Sigmoid colon (tissue), 4 donors: ENCODE results near the gene STRADA.

Experiments used
- CTCF ChIP-seq, 4 experiments: fragments of 450-650 bp in 3 of 4; fragments of 200-600 bp in 1 of 4; IDR thresholded peaks; one replicate each; pipeline ENCODE4 v1.5.1; 2016 to 2019; ENCODE audit warnings: antibody characterized with exemption in 4 of 4, mild to moderate bottlenecking in 3 of 4, moderate library complexity in 2 of 4
- EP300 ChIP-seq, 4 donors: sonication (generic); formaldehyde crosslinking; IDR thresholded peaks; one replicate each; pipeline ENCODE4 v1.6.1; 2017; ENCODE audit warnings: antibody characterized with exemption in 4 of 4
- POLR2A ChIP-seq, 2 donors: fragments of 450-650 bp; IDR thresholded peaks; one replicate each; pipeline ENCODE4 v1.6.1; 2016; ENCODE audit warnings: antibody characterized with exemption in 2 of 2, mild to moderate bottlenecking in 2 of 2, moderate library complexity in 2 of 2
- POLR2AphosphoS5 ChIP-seq, 4 donors: sonication (generic); formaldehyde crosslinking; IDR thresholded peaks; one replicate each; pipeline ENCODE4 v1.6.1; 2017; ENCODE audit warnings: antibody characterized with exemption in 4 of 4

- TF ChIP-seq CTCF (IDR thresholded peaks at IDR 0.05) (no peak), POLR2A (IDR thresholded peaks at IDR 0.05) (no peak), EP300 (IDR thresholded peaks at IDR 0.05) (no peak), POLR2AphosphoS5 (IDR thresholded peaks at IDR 0.05) (no peak)
These were observed 38.9 kb downstream of the STRADA start for GRCh38 chr17:63702721-63703015.
